ENCODE measurements around the gene APOBEC3F.
"Not testable (repeated sequence)": the region's sequence is repeated elsewhere in the genome, so short reads cannot be mapped to it uniquely, and the experiment has no call there.

The APOBEC3F gene

GRCh38 chr22:39010946-39011345, 29.7 kb upstream of the APOBEC3F start:
- Histone ChIP-seq H3K4me1 (peaks cover 4% of the 10 kb centered on the region; the same call in 1 of the 2 replicates), H3K27me3 (no peaks in the 10 kb centered on the region), H3K9me3 (no peaks in the 10 kb centered on the region), H3K4me3 (ENCODE audit: low read depth, low read length) (no peak overlapping the region), H3K36me3 (no peaks in the 10 kb centered on the region)
- TF ChIP-seq CTCF (IDR thresholded peaks at IDR 0.05; ENCODE audit: low read depth, low read length), result no peak
- no peak for DNase-seq

GRCh38 chr22:39012533-39013511, 27.8 kb upstream of the APOBEC3F start:
- TF ChIP-seq CTCF (IDR thresholded peaks at IDR 0.05; ENCODE audit: low read depth, low read length), result no peak
- H3K27me3 ChIP-seq, result no peaks in the 10 kb centered on the region
- DNase-seq, result no peak
- H3K4me3 ChIP-seq (ENCODE audit: low read depth, low read length), result no peak overlapping the region
- H3K36me3 ChIP-seq, result no peaks in the 10 kb centered on the region
- H3K9me3 ChIP-seq, result no peaks in the 10 kb centered on the region
- H3K4me1 ChIP-seq, result peaks cover 4% of the 10 kb centered on the region; the same call in 1 of the 2 replicates

GRCh38 chr22:39013561-39013941, 27.1 kb upstream of the APOBEC3F start:
- not testable (repeated sequence) for DNase-seq, H3K27me3 ChIP-seq, H3K36me3 ChIP-seq, H3K4me1 ChIP-seq, H3K9me3 ChIP-seq
- H3K4me3 ChIP-seq (ENCODE audit: low read depth, low read length), result peak overlapping the region; percentile 57

- H3K4me3 ChIP-seq (ENCODE audit: low read depth, low read length), result peak within 1 kb of the TSS; percentile 57
- H3K36me3 ChIP-seq, result no peaks in the 10 kb centered on the region
These were observed 26.5 kb upstream of the APOBEC3F start, which contains the start of gene APOBEC3C for GRCh38 chr22:39013942-39014722. Gene APOBEC3C, plus strand, starts transcription at chr22:39014257. Its CDS starts 106 bp downstream, at chr22:39014363.

GRCh38 chr22:39014723-39015121, 25.9 kb upstream of the APOBEC3F start:
- not testable (repeated sequence) for H3K36me3 ChIP-seq, H3K4me1 ChIP-seq, DNase-seq, H3K9me3 ChIP-seq, H3K27me3 ChIP-seq
- H3K4me3 ChIP-seq (ENCODE audit: low read depth, low read length), result peak overlapping the region; percentile 57

More at GRCh38 chr22:39013942-39014722, 26.5 kb upstream of the APOBEC3F start, which contains the start of gene APOBEC3C:
- H3K27me3 ChIP-seq, result no peaks in the 10 kb centered on the region
- TF ChIP-seq CTCF (IDR thresholded peaks at IDR 0.05; ENCODE audit: low read depth, low read length), result peak; percentile 35
- peaks cover 4% of the 10 kb centered on the region; the same call in 1 of the 2 replicates for H3K4me1 ChIP-seq
- peak; percentile 87 for DNase-seq
- H3K9me3 ChIP-seq, result no peaks in the 10 kb centered on the region

GRCh38 chr22:39016592-39016991, 24.1 kb upstream of the APOBEC3F start:
- H3K4me3 ChIP-seq (ENCODE audit: low read depth, low read length), result no peak overlapping the region
- peaks cover 12% of the 10 kb centered on the region for H3K4me1 ChIP-seq
- H3K27me3 ChIP-seq, result no peaks in the 10 kb centered on the region
- DNase-seq, result no peak
- H3K9me3 ChIP-seq, result no peaks in the 10 kb centered on the region
- H3K36me3 ChIP-seq, result no peaks in the 10 kb centered on the region
- no peak for TF ChIP-seq CTCF (IDR thresholded peaks at IDR 0.05; ENCODE audit: low read depth, low read length)
